ENCODE measurements around the gene ITIH5.

Gene ITIH5

DNA sequence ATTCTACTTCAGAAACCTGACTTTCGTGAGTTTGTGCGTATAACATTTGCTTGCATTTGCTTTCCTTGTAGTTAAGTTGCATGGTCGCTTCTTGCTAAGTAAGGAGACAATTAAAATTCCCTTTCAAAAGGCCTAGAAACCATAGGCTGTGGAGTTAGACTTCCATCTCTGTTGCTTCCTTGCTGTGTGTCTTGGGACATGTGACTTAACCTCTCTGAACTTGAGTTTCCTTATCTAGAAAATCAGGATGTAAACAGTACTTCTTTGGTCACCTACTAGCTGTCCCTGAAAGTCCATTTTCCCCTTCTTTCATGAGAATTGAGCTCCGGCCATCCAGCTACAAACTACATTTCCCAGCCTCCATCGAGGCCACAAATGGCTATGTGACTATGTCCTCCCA lies 89.2 kb downstream of the ITIH5 start:
- DNase-seq = no peak

DNA sequence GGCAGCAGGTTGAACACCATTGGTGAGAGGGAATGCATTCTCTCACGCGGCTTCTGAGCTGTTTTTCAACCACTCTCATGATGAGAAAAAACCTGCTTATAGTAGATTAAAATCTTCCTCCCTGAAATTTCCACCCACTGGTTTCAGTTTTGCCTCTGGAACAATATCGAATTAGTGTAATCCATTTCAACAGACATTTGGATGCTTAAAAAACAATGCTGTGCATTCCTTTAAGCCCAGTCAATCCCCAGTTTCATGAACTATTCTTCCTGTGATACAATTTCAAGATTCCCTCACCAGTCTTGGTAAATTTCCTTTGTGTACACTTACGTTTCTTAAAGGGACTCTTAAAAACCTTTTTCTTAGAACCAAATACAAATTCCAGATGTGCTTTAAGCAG lies 89.6 kb downstream of the ITIH5 start:
- no peak for DNase-seq

DNA sequence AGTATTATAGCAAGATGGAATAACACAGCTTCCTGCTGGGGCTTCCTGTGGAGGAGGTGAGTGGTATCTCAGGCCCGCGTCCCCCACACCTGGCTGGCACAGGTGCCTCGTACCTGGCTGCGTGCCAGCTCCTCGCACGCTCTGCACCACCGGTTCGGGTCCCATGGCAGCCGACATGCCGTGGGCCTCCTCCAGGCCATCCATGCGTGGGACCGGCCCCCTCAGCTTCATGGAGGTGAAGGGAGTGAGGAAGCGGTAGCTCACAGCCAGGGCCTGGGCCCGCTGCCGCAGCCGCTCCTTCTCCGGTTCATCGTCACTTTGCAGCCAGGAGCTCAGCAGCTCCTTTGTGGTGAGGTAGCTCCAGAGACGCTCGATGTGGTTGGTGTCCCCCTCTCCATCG lies 90.4 kb downstream of the ITIH5 start:
- DNase-seq = no peak

DNA sequence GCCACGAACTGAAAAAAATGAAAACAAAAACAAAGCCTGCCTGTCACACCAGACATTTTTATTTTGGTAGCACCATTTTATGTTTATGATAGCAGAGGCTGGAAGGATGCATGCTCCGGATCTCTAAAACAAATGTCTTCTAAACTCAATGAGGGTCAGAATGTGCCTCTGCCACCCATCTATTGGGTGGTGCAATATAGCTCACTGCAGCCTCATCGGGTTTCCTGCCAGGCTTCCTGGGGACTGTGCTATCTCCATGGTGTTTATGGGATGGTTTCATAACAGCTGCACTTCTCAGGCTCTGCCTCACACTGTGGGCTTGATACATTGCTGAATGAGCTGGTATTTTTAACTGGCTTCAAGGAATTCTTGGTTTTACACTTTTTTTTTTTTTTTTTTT lies 94.4 kb downstream of the ITIH5 start:
- DNase-seq = no peak

DNA sequence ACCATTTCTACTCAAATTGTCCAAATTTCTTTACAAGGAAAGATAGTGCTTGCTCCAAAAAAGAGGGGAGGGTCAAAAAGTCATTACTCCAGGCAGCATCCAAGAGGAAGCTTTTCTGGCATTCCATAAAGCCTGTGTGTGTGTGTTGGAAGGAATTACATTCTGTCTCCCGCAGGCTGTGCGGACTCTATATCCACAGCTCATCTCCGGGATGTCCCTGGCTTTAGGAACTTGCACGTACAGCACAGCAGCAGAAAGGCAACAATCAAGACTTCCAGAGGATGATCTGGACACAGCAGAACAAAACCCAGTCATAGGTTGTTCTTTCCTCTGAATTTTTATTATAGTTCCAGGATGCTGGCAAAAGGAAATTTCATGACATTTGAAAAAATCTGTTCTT lies 94.8 kb downstream of the ITIH5 start:
- DNase-seq = no peak

DNA sequence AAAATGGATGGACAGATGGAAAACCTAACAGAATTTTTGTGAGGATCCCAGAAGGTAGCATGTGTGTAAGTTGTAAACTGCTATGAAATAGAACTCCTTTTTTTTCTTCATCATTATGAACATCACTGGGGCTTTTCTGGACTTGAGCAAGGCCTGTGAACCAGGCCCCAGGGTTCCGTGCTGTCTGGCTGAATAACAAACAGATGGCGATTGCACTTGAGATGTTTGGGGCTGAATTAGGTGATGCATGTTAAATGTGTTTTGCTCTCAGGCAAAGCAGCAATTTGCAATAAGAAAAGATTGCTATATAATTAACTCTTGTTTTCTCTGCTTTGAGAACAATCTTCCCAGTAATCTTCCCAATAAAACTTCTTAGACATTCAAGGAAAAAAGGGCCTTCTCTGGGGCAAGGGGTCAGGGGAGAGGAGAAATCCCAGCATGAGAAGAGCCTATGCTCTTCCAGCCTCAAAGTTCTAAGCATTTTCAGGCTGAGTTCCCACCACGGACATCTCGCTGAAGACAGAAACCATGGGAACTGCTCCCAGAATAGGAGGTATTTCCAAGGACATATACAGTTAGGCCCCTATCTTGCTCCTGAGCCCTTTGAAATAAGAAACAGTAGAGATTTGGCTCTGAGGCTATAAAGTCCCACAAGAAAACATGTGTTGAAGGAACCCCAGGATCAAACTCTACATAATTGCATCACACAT lies 98.7 kb downstream of the ITIH5 start:
- DNase-seq = no peak

DNA sequence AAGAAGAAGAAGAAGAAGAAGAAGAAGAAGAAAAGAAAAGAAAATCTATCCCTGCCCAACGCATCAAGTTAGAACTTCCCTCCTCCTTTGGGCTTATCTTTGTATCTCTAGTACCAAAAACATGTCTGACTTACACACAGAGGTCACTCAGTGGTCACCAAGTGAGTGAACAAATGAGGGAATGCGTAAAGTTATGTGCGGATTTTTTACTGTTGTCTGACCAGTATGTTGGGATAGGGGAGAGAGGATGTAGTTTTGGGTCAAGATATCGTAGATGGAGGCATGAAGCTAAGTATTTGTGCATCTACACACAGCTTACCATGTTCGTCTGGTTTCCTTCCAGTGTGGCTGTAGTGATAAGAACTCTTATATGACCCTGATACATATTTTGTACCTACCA lies 99.9 kb downstream of the ITIH5 start:
- no peak for DNase-seq

DNA sequence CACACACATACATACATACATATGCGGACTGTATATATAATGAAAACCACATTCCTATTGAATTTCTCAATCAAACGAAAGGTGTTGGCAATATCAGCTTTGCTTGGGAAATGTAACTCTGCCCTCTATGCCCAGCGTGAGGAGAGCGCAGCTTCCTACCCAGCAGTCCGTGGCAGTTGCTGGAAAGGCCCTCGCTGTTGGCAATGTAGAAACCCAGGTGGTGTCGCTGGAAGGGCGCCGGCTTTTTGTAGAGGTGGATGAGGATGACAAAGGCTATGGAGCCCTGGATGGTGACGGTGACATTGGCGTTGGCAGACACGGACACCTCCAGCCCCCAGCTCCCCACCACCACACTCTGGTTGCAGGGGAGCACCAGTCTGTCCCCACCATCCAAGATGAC lies 100.9 kb downstream of the ITIH5 start:
- DNase-seq = no peak

DNA sequence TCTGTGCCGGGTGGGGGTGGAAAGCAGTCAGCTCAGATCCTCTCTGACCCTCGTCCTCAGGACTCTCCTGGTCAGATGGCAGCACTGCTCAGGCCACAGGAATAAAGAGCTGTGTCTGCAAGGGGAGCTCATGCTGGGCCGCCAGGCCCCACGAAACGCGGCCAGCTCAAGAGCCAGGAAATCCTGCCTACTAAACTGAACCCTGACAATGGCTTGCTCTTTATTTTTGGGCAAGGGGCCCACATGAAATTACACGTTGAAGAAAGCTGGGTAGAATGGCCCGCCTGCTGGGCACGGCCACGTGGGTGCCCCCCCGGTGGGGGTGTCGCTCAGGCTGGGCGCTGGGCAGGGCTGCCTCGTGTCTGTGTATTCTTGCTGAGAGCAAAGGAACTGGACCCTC lies 103.0 kb downstream of the ITIH5 start:
- DNase-seq = no peak

DNA sequence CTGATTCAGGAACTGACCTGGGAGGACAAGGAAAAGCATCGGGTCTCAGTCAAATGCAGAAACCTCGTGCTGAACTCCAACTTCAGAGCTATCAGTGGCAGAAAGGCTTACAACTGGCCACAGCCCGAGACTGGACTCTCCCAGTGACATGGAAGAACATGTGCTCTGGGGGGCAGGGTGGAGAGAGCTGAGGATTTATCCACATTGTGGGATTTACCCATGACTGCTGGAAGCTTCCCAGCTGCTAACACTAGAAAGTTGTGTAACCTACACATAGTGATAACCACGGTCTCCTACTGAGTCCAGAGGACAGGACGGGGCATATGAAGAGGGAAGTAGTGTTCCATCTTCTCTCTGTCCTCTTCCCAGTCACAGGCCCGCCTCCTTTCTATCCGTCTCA lies 103.4 kb downstream of the ITIH5 start:
- DNase-seq = no peak

DNA sequence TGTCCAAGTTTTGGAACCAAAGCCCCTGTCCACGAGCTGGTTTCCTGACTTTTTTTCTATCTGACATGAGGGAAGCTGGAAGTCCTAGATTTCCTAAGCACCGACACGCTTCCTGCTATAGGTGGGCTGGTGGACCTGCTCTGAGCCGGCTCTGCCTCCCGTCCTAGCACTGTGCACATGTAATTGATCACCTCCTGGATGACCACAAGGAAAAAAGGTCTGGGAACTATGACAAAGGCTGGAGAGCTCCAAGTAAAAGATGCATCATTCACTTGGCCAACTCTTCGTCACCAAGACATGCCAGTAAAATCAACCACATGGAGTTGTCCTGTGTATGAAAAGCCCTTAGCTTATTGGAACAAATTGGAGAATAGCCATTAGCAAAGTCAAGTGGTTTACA lies 104.8 kb downstream of the ITIH5 start:
- DNase-seq = no peak

DNA sequence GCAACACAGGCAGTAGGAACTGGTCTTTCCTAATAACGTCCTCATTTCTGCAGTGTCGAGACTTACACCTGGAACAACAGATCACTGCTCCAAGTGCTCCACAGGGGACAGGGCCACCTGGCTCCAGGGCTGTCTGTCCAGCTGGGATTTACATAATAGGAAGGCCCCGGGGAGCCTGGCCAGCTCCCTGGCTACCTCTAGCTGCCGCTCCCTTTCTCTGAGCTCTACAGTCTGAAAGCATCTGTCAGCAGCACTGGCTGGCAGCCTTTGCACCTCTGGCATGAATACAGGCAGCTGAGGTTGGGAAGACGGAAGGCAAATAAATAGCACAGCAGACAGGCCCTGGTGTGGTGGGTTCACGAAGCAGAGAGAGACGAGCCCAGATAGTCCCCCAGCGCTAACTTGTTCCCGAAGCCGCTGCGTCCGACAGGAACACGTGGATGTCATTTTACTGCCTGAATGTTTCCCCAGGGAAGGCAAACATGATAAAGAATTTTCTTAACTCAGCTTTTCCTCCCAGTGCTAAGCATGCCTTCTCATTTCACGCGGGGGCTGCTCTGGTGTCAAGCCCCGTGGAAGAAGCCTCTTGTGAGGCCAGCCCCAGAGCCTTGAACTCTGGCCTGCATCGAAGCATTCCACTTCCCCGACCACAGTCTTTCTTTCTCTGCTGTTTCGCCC lies 105.4 kb downstream of the ITIH5 start:
- DNase-seq = no peak

DNA sequence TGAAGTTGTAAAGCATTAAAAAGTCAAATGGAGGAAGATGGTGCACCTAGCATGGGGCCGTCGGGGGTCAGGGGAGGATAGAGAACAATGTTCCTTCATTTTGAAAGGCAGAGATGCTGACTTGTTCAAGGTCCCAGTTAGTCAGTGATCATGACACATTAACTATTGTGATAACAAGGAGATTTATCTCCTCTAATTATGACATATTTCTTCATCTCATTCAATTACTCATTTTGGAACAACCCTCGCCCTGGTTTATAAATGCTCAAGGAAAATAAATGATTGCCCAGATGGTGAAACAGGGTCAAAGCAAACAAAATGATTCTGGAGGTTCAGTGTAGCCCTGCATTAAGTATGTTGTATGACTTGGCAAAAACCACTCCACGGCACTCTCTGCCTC lies 106.2 kb downstream of the ITIH5 start:
- DNase-seq = no peak

DNA sequence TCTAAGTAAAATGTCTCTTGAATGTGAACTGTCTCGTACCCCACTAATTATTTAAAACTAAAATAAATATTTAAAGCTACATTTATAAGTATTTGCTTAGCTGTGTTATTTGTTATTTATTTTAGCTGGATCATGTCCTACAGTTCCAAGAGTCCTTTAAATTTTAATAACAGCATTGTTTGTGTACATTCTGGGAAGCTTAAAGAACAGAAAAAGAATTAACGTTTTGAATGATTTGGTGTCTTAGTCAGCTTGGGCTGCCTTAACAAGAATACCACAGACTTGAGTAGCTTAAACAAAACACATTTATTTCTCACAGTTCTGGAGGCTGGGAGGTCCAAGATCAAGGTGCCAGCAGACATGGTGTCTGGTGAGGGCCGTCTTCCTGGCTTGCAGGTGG lies 107.4 kb downstream of the ITIH5 start:
- no peak for DNase-seq

DNA sequence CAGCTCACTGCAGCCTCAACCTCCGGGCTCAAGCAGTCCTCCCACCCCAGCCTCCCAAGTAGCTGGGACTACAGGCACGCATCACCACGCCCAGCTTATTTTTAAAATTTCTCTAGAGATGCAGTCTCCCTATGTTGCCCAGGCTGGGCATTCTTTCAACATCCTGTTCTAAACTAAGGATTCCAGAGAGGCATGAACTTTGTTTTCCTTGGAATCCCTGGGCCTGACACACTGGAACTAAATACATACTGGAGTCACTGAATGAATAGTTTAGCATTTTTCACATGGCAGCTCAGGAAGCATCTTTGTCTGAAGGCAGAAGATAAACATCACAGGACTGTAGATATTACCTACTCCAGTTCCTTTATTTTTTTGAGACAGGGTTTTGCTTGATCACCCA lies 108.7 kb downstream of the ITIH5 start:
- no peak for DNase-seq

DNA sequence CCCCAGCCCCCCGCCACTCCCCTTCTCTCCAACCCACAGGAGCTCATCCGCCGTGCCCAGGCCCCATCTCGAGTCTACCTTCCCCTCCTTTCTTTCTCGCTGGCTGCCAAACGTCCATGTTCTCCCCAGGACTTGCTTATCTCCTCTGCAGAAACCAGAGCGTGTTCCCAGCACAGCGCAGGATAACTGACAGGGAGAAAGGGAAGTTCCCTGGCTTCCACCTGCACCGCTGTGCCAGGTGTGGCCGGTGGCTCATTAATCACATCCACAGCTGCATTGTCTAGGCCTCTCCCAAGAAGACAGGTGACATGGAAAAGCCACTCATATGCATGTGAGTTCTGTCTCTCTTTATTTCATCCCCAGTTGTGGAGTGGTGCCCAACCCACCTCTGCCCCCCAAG lies 113.2 kb downstream of the ITIH5 start:
- no peak for DNase-seq

DNA sequence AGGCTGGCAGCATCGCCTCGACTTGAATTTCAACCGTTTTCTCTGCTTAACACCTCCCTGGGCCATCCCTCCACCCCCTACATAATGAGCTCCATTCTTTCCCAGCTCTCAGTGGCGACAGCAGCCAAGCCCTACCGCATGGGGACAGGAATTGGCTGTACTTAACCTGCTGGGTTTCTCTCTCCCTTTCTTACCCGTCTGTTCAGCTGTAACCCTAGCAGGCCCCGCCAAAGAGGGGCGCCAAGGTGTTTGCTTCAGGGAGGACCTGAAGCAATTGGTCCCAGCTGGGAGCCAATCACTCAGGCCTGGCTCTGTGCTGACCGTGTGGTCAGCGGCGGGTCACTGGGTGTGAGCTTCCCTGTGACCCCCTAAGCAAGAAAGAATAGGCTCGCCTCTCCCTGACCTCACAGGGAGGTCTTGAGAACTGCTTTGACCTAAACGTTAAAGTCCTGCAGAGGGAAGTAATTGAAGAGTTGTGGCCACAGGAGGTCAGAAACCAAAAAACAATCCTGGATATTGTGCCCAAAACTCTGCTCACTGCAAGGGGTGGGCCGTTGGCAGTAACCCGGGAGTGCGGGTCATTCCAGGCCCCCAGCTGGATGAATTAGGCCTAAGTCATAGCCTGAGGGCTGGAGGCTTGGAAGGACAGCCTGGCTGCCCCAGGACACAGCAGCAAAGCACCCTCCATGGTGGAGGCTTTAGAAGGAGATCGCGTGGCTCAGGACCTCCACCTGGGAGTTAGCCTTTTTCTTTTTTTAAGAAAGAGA lies 114.6 kb downstream of the ITIH5 start:
- no peak for DNase-seq

DNA sequence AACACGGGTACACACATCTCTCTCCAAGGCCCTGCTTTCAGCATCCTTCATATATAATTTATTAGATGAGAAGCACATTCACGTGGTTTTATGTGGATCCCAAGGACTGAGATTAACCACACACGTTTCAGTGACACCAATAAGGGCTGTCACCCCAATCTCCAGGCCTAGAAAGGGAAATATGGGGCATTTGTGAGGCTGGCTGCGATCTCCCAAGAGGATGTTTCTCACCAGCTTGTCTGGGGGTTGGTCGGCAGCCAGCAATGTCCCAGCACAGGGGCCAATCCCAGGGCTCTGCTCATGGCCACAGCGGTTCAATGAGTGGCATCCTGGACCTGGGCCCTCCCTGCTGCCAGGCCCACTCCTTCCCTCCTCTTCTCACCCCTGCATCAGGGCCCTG lies 115.5 kb downstream of the ITIH5 start:
- DNase-seq = no peak

DNA sequence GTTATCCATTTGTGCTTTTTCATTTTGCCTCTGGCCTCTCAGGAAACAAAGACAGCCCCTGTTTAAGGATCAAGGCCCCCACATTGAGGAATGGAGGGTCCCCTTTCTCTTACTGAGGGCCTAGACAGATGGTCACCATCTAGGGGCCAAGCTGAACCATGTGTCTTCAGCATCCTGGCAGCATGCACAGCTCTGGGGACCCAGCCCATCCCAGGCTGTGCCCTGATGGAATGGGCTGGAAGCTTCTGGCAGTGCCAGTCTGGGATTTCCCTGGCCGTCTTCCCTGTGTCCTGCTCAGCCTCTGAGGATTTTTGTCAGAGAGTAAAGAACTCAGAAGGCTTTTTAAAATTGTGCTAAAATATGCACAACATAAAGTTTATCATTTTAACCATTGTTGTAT lies 116.8 kb downstream of the ITIH5 start:
- no peak for DNase-seq

DNA sequence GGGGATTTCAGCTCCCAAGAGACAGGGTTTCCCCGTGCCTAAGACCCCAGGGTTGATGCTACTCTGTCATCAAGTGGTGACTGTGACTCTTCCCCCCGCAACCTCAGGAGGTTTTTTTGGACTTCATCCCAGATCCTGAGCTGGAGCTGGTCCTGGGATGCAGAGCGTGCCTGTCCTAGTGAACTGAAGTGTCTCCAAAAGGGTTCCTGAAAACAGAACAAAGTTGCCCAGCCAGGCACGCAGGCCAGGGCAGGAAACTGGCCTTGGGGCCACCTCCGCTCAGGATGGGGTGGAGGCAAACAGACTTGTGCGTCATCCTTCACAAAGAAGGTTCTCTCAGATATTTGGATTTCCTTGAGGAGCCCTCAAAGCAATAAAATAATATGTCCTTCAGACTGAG lies 118.9 kb downstream of the ITIH5 start:
- DNase-seq = no peak

DNA sequence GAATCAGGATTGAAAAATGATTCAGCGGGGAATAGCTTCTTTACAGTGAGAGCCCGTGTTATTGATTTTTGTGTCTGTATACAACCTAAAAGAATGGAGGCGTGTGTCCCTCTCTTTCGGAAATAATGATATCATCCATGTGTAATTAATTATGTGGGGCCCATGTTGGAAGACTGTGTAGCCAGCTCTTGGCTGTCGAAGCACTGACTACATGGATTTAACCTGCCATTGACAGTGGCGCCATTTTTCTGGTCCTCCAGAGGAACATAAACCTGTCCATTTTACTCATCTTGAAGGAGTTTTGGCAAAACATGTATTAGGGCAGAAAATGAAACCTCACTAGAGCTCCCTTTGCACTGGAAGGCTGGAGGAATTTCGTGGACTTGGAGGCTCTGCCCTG lies 119.6 kb downstream of the ITIH5 start:
- DNase-seq = no peak

DNA sequence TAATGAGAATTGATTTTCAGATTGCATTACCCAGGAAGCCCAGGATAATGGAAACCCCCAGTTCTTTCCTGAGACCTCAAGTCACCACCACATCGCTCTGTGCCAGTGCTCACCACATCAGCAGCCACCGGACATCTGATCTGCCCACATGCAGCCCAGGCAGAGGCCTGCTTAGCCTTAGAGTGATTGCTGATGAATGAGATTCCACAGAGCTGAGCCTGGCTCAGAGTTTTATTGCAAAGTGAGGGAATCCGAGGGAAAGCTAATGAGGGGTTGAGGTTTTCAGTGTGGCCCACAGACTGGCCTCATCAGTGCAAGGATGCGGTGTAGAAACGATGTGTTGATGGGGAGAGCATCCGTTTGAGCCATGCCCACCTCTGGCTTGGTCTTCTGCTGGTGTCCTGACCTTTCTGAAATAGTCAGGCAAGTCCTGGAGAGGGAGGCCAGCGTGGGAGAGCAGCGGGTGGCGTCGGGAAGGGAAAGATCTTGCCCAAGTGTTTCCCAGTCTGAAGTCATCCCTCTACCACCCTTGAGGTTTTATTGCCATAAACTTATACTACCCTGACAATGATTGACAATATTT lies 120.3 kb downstream of the ITIH5 start:
- no peak for DNase-seq

DNA sequence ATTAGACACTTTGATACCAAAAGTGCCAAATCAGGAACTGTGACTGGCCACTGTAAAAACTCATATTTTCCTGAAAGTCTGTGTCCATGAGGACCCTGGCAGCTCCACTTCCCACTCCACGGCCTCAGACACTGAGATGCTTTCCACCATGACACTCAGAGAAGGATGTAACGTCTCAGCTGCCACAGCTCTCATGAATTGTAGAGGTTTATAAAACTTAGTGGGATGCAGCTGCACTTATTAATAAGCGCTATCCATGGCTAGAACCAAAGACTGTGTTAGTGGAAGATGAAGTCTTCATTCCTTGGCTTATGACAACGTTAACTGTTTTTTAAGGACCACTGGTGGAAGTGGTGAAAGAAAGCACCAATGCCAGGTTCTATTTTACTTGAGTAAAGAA lies 121.0 kb downstream of the ITIH5 start:
- no peak for DNase-seq

DNA sequence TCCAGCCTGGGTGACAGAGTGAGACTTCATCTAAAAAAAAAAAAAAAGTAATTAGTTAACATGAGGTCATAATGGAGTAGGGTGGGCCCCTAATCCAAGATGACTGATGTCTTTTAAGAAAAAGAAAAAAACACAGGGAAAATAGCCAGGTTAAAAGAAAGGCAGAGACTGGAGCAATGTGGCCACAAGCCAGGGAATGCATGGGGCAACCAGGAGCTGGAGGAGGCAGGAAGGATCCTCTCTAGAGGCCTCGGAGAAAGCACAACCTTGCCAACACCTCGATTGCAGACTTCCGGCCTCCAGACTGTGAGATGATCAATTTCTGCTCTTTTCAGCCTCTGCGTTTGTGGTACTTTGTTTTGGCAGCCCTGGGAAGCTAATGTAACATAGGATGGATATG lies 121.5 kb downstream of the ITIH5 start:
- DNase-seq = no peak

Measured in stimulated activated naive CD4-positive, alpha-beta T cell treated with Interleukin-2 at 50 U/mL for 16 hours (primary cell).